Effector CD4-positive, alpha-beta T cell (primary cell): ENCODE data around the gene ACER2.

Source experiments
- DNase-seq: peaks from one replicate; pipeline ENCODE4 v3.0.0-alpha.2; 2020

The ACER2 gene

GRCh38 chr9:19490269-19490668 lies 81.5 kb downstream of the ACER2 start:
- no peak for DNase-seq

GRCh38 chr9:19490828-19491227 lies 82.0 kb downstream of the ACER2 start:
- no peak for DNase-seq

GRCh38 chr9:19492775-19493173 lies 84.0 kb downstream of the ACER2 start:
- DNase-seq, result no peak

- DNase-seq, result no peak
These were observed 84.5 kb downstream of the ACER2 start for GRCh38 chr9:19493174-19493811.

- no peak for DNase-seq
These were observed 85.1 kb downstream of the ACER2 start for GRCh38 chr9:19493876-19494275.

GRCh38 chr9:19495186-19496028 lies 86.6 kb downstream of the ACER2 start:
- no peak for DNase-seq

GRCh38 chr9:19496321-19497050 lies 87.7 kb downstream of the ACER2 start:
- no peak for DNase-seq

- no peak for DNase-seq
These were observed 88.5 kb downstream of the ACER2 start for GRCh38 chr9:19497276-19497675.

- DNase-seq, result no peak
These were observed 89.2 kb downstream of the ACER2 start for GRCh38 chr9:19498015-19498414.
